Fibroblast of lung (primary cell): ENCODE data around the gene TSHZ2. TPM values are rescaled to one million over a fixed set of nuclear protein-coding genes. Genes with fewer than 3 reads are reported as not detected.
A peak's percentile ranks its signal among the peaks of the same experiment; 100 is the strongest.

Source experiments
- DNase-seq, 2 donors: peaks; one replicate each; pipeline versions ENCODE4 v3.0.0 to v3.0.0-alpha.2; 2010; ENCODE audit warnings: low read depth in 2 of 2
- H2AFZ ChIP-seq: 2 replicates; pipeline ENCODE4 v1.5.1; 2012; ENCODE audit warnings: low read length, control low read depth, inconsistent platforms
- H3K27ac ChIP-seq: 2 replicates; pipeline ENCODE4 v1.5.1; 2011; ENCODE audit warnings: low read length, control low read depth; ENCODE audit not compliant: insufficient read depth
- H3K27me3 ChIP-seq: 2 replicates; pipeline ENCODE4 v1.5.1; 2011; ENCODE audit warnings: mild to moderate bottlenecking, low read length; ENCODE audit not compliant: control insufficient read depth, insufficient read depth
- H3K36me3 ChIP-seq: 2 replicates; pipeline ENCODE4 v1.5.1; 2011; ENCODE audit warnings: low read length; ENCODE audit not compliant: control insufficient read depth, insufficient read depth
- H3K4me1 ChIP-seq: 2 replicates; pipeline ENCODE4 v1.5.1; 2011; ENCODE audit warnings: low read length; ENCODE audit not compliant: control insufficient read depth, insufficient read depth; ENCODE audit errors: extremely low read depth
- H3K4me2 ChIP-seq: 2 replicates; pipeline ENCODE4 v1.5.1; 2011; ENCODE audit warnings: low read length, control low read depth; ENCODE audit not compliant: insufficient read depth; ENCODE audit errors: extremely low read depth
- H3K4me3 ChIP-seq, 4 experiments: fragments of 200-600 bp in 1 of 4; sonication (generic) in 1 of 4; replicated peaks in 1 of 4; 2 replicates each; pipeline ENCODE4 v1.5.1; 2011 to 2016; ENCODE audit warnings: low read length in 4 of 4, low read depth in 3 of 4, mild to moderate bottlenecking in 3 of 4, control low read depth in 2 of 4, inconsistent platforms in 1 of 4, mixed read lengths in 1 of 4; ENCODE audit not compliant: insufficient read depth in 1 of 4; ENCODE audit errors: control extremely low read depth in 1 of 4
- H3K79me2 ChIP-seq: 2 replicates; pipeline ENCODE4 v1.5.1; 2012; ENCODE audit warnings: mild to moderate bottlenecking, low read length, inconsistent platforms; ENCODE audit not compliant: control insufficient read depth, insufficient read depth
- H3K9ac ChIP-seq: 2 replicates; pipeline ENCODE4 v1.5.1; 2011; ENCODE audit warnings: mild to moderate bottlenecking, low read length, control low read depth; ENCODE audit not compliant: insufficient read depth
- H3K9me3 ChIP-seq: 2 replicates; pipeline ENCODE4 v1.5.1; 2012; ENCODE audit warnings: low read depth, low read length; ENCODE audit not compliant: control insufficient read depth, insufficient read depth
- H4K20me1 ChIP-seq: 2 replicates; pipeline ENCODE4 v1.5.1; 2011; ENCODE audit warnings: low read length; ENCODE audit not compliant: control insufficient read depth, insufficient read depth; ENCODE audit errors: extremely low read depth
- EZH2 ChIP-seq: IDR thresholded peaks from 2 replicates; pipeline ENCODE4 v1.5.1; 2012; ENCODE audit warnings: low read length, control low read depth, mild to moderate bottlenecking; ENCODE audit errors: missing control alignments
- polyA plus RNA-seq, 2 donors: library from polyadenylated mRNA; depleted of rRNA in 1 of 2; stranded (reverse) in 1 of 2; unstranded in 1 of 2; fragments of >200 nt; gene quantifications; 2 replicates each; pipeline ENCODE4 v1.2.1, GENCODE V29; 2011 to 2012; ENCODE audit warnings: missing spikeins in 1 of 2
- total RNA-seq: library from RNA; depleted of rRNA; stranded (reverse); fragments of >200 nt; gene quantifications from 2 replicates; pipeline ENCODE4 v1.2.1, GENCODE V29; 2014
- TF ChIP-seq, protein P1 (sequence below), 2 donors: IDR thresholded peaks in 1 of 2; conservative IDR thresholded peaks in 1 of 2; 1 replicate in 1 of 2; 2 replicates in 1 of 2; pipeline ENCODE4 v1.5.1; 2011 to 2012; ENCODE audit warnings: low read length in 2 of 2, control low read depth in 1 of 2, inconsistent platforms in 1 of 2, low read depth in 1 of 2, mild to moderate bottlenecking in 1 of 2

Gene TSHZ2
- total and polyA plus RNA-seq, 2 donors (not counting 1 experiment from before 2014, with no cell fraction given), result 0.15 to 2.6 TPM

DNA sequence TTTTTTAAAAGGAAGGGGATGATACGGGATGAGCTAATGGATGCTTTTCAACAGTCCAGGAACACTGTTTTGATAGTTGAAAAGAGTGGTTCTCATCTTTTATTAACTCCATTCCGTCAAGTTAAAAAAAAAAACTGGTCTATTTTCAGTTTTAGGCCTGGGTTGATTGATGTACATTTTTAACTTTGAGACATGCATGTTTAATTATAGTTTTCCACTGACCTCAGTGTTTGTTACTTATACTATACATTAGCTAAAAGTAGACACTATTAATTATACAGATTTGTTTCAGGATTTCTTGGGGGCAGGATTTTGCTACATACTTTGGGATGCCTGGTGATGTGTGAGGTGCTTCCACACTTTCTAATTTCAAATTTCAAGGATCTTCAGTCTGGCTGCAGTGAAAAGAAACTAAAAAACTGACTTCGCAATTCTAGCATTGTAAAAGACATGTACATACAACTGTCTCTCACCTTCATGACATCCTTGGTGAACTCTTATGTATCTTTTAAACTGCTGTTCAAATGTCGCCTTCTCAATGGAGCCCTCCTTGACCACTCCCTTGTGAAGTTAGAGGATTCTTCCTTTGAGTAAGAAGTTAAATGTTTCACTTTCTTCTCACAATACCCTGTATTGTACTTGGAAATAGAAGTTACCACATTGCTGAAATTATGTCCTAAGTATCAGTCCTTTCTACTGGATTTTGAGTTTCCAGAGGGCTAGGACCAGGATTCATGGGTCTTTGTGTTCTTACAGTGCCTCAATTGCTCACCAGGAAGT lies 101.7 kb downstream of the TSHZ2 start:
- H3K4me3 ChIP-seq, result no peak overlapping the region
- H2AFZ ChIP-seq, result no peak overlapping the region
- DNase-seq, result no peak
- H3K79me2 ChIP-seq, result no peaks in the 10 kb centered on the region
- no peak overlapping the region for H3K4me2 ChIP-seq
- H3K4me1 ChIP-seq, result no peaks in the 10 kb centered on the region
- no peaks in the 10 kb centered on the region for H3K9me3 ChIP-seq
- no peak overlapping the region for H3K9ac ChIP-seq
- H3K27ac ChIP-seq, result no peak overlapping the region
- no peaks in the 10 kb centered on the region for H4K20me1 ChIP-seq
- no peaks in the 10 kb centered on the region for H3K27me3 ChIP-seq
- no peaks in the 10 kb centered on the region for H3K36me3 ChIP-seq
- TF ChIP-seq EZH2, result no peak
- TF ChIP-seq, protein P1, sequence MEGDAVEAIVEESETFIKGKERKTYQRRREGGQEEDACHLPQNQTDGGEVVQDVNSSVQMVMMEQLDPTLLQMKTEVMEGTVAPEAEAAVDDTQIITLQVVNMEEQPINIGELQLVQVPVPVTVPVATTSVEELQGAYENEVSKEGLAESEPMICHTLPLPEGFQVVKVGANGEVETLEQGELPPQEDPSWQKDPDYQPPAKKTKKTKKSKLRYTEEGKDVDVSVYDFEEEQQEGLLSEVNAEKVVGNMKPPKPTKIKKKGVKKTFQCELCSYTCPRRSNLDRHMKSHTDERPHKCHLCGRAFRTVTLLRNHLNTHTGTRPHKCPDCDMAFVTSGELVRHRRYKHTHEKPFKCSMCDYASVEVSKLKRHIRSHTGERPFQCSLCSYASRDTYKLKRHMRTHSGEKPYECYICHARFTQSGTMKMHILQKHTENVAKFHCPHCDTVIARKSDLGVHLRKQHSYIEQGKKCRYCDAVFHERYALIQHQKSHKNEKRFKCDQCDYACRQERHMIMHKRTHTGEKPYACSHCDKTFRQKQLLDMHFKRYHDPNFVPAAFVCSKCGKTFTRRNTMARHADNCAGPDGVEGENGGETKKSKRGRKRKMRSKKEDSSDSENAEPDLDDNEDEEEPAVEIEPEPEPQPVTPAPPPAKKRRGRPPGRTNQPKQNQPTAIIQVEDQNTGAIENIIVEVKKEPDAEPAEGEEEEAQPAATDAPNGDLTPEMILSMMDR (conservative IDR thresholded peaks at IDR 0.05 in 1 of 2, IDR thresholded peaks at IDR 0.05 in 1 of 2; ENCODE audit: low read depth in 1 of 2, low read length in 2 of 2), result no peak

DNA sequence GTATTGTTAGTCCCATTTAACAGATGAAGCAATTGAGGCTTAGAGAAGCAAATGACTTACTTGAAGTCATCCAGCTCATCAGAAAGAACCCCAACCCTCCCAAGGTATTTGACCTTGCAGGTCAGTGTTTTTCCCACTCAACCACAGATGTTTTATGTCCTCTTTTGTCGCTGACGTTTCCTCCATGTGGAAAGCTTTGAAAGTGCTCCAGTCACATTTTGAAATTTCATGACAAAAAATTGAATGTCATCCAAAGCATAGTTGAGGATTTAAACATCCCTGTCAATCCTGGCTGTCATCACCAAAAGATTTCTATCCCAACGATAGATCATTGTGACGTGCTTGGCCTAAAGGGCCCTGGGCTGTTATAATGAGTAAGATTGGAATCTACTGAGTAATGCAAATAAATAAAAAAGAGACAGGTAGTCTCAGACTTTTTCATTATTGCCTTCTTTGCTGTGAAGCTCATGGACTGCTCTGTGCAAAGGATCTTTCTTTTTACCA lies 102.7 kb downstream of the TSHZ2 start:
- no peak overlapping the region for H3K4me3 ChIP-seq
- H3K27ac ChIP-seq, result no peak overlapping the region
- H3K4me2 ChIP-seq, result no peak overlapping the region
- no peaks in the 10 kb centered on the region for H3K27me3 ChIP-seq
- no peak overlapping the region for H2AFZ ChIP-seq
- no peak overlapping the region for H3K9ac ChIP-seq
- no peaks in the 10 kb centered on the region for H3K36me3 ChIP-seq
- peak; percentile 33 to 87 for DNase-seq
- H4K20me1 ChIP-seq, result no peaks in the 10 kb centered on the region
- H3K9me3 ChIP-seq, result no peaks in the 10 kb centered on the region
- TF ChIP-seq, protein P1 (conservative IDR thresholded peaks at IDR 0.05 in 1 of 2, IDR thresholded peaks at IDR 0.05 in 1 of 2; ENCODE audit: low read depth in 1 of 2, low read length in 2 of 2), result no peak
- TF ChIP-seq EZH2, result no peak
- no peaks in the 10 kb centered on the region for H3K79me2 ChIP-seq
- H3K4me1 ChIP-seq, result no peaks in the 10 kb centered on the region

DNA sequence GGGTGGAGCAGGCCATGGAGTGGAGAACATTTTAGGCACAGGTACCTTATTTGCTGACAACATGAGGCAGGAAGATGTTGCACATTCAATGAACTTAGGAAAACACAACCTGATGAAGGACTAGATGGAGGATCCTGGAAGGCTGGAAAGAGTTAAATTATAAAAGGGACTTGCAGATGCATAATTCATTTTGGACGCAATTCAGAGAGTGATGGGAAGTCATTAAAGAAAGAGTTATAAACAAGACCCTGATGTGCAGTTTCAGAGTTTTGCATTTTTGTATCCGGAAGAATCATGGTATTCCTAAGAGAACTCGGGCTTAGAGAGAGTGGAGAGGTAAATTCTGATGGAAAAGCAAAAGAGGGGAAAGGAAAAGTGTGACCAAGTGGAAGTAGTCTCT lies 104.5 kb downstream of the TSHZ2 start:
- Histone ChIP-seq H3K9me3 (no peaks in the 10 kb centered on the region), H3K4me3 (no peak overlapping the region), H3K79me2 (no peaks in the 10 kb centered on the region), H3K9ac (no peak overlapping the region), H4K20me1 (no peaks in the 10 kb centered on the region), H3K4me1 (no peaks in the 10 kb centered on the region), H3K27me3 (no peaks in the 10 kb centered on the region), H2AFZ (no peak overlapping the region), H3K27ac (no peak overlapping the region), H3K36me3 (no peaks in the 10 kb centered on the region), H3K4me2 (no peak overlapping the region)
- peak in 1 of 2 donors; percentile 32 for DNase-seq
- no peak for TF ChIP-seq EZH2
- TF ChIP-seq, protein P1 (conservative IDR thresholded peaks at IDR 0.05 in 1 of 2, IDR thresholded peaks at IDR 0.05 in 1 of 2; ENCODE audit: low read depth in 1 of 2, low read length in 2 of 2), result no peak
